MCF 10A (cell line): ENCODE data around the gene PLEKHJ1. TPM values are rescaled to one million over a fixed set of nuclear protein-coding genes. Genes with fewer than 3 reads are reported as not detected.

Source experiments
- BruUV-seq: library from RNA; stranded (reverse); fragments of 400-500 nt; replicated peaks from 2 replicates; lab custom pipeline; 2021; lab: Mats Ljungman, UMichigan
- CTCF ChIA-PET: fragments of 300-600 bp; sonication (Branson Sonifier 250); formaldehyde crosslinking; extraction: SDS; loops from one replicate; lab custom pipeline; 2021; ENCODE audit warnings: antibody characterized with exemption, inconsistent platforms; lab: Yijun Ruan, JAX
- POLR2A ChIA-PET: fragments of 300-600, 350-650 bp; sonication (Branson Sonifier 250); formaldehyde crosslinking; extraction: SDS; loops from one replicate; lab custom pipeline; 2020; ENCODE audit warnings: antibody characterized with exemption, inconsistent platforms; lab: Yijun Ruan, JAX
- DNase-seq: peaks from one replicate; pipeline ENCODE4 v3.0.0-alpha.2; 2018; ENCODE audit not compliant: unreplicated experiment
- H3K27ac Mint-ChIP-seq: one replicate; pipeline ENCODE4 v1.8.0; 2022; ENCODE audit warnings: mild to moderate bottlenecking, low read depth, mixed read lengths; ENCODE audit not compliant: unreplicated experiment
- H3K27me3 Mint-ChIP-seq: one replicate; pipeline ENCODE4 v1.8.0; 2022; ENCODE audit warnings: mixed read lengths; ENCODE audit not compliant: insufficient read depth, unreplicated experiment
- H3K36me3 Mint-ChIP-seq: one replicate; pipeline ENCODE4 v1.8.0; 2022; ENCODE audit warnings: mild to moderate bottlenecking, moderate library complexity, mixed read lengths; ENCODE audit not compliant: insufficient read depth, unreplicated experiment
- H3K4me1 Mint-ChIP-seq: one replicate; pipeline ENCODE4 v1.8.0; 2022; ENCODE audit warnings: mixed read lengths; ENCODE audit not compliant: insufficient read depth, unreplicated experiment
- H3K4me3 Mint-ChIP-seq: one replicate; pipeline ENCODE4 v1.8.0; 2022; ENCODE audit warnings: mild to moderate bottlenecking, moderate library complexity, mixed read lengths; ENCODE audit not compliant: unreplicated experiment
- H3K9me3 Mint-ChIP-seq: one replicate; pipeline ENCODE4 v1.8.0; 2022; ENCODE audit warnings: mixed read lengths; ENCODE audit not compliant: unreplicated experiment
- intact Hi-C: fragments of 100-400 bp; cut with micrococcal nuclease; formaldehyde crosslinking; loops from 2 replicates; pipeline ENCODE4 v1.14.1; 2022
- total RNA-seq: library from RNA; stranded (reverse); gene quantifications from 2 replicates; pipeline ENCODE4 v1.2.3, GENCODE V29; 2022
- TF ChIP-seq, protein P1 (sequence below): fragments of 200-600 bp; IDR thresholded peaks from one replicate; pipeline ENCODE4 v1.8.0; 2022; ENCODE audit warnings: antibody characterized with exemption, mild to moderate bottlenecking; ENCODE audit not compliant: unreplicated experiment

Gene PLEKHJ1
- total RNA-seq, 1 experiment from 2014 or later, result 54.1 TPM

DNA sequence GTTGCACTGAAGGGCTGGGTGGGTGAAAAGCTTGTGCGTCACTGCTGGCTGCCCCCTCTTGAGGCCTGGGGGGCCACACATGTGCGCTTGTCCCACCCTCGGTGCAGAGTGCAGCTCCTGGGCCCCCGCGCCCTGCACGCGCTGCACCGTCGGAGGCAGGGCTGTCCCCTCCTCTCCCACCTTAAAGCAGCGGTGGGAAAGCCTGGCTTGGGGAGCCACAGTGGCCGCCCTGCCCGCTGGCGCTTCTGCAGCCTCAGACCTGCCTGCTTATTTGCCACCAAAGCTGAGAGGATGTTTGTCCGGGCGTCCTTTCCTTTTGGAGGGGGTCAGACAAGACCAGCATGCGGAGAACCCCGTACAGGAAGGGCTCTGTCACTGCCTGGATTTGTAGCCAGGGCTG lies 26.7 kb downstream of the PLEKHJ1 start:
- Mint-ChIP-seq H3K36me3 (peaks cover 53% of the 10 kb centered on the region), H3K4me3 (no peak overlapping the region), H3K27ac (no peak overlapping the region), H3K4me1 (peaks cover 6% of the 10 kb centered on the region), H3K27me3 (no peaks in the 10 kb centered on the region), H3K9me3 (no peaks in the 10 kb centered on the region)
- ChIA-PET POLR2A (no interaction called here), CTCF (interaction anchor here (0.5 kb wide), 1 partner anchor 97 kb away, joined by 3 read pairs; no protein-coding TSS in a partner anchor)
- BruUV-seq, result no TSS peak
- TF ChIP-seq, protein P1, sequence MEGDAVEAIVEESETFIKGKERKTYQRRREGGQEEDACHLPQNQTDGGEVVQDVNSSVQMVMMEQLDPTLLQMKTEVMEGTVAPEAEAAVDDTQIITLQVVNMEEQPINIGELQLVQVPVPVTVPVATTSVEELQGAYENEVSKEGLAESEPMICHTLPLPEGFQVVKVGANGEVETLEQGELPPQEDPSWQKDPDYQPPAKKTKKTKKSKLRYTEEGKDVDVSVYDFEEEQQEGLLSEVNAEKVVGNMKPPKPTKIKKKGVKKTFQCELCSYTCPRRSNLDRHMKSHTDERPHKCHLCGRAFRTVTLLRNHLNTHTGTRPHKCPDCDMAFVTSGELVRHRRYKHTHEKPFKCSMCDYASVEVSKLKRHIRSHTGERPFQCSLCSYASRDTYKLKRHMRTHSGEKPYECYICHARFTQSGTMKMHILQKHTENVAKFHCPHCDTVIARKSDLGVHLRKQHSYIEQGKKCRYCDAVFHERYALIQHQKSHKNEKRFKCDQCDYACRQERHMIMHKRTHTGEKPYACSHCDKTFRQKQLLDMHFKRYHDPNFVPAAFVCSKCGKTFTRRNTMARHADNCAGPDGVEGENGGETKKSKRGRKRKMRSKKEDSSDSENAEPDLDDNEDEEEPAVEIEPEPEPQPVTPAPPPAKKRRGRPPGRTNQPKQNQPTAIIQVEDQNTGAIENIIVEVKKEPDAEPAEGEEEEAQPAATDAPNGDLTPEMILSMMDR, result no peak
- intact Hi-C loops, result no loop called here
- DNase-seq, result no peak

DNA sequence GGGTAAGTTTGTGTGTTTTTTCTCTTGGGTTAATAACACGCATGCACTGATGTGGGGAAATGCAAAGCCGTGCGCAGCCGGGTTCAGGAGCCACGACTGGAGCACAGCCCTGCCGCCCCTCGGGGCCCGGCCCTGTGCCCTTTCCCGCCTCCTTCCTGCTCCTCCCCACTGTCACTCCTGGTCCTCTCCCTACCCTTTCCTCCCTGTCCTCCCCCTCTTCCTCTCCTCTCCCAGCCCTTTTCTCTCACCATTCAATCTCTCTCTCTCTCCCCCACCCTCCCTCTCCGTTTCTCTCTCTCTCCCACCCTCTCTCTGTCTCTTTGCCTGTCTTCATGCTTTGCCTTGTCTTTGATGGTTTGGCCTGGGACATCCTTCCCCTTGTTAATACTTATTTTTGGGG lies 27.2 kb downstream of the PLEKHJ1 start:
- POLR2A ChIA-PET, result no interaction called here
- Mint-ChIP-seq H3K4me3 (no peak overlapping the region), H3K36me3 (peaks cover 57% of the 10 kb centered on the region), H3K4me1 (peaks cover 6% of the 10 kb centered on the region), H3K27me3 (no peaks in the 10 kb centered on the region), H3K9me3 (no peaks in the 10 kb centered on the region), H3K27ac (no peak overlapping the region)
- DNase-seq, result no peak
- intact Hi-C loops, result no loop called here
- CTCF ChIA-PET, result no interaction called here
- BruUV-seq, result no TSS peak
- TF ChIP-seq, protein P1, result no peak

DNA sequence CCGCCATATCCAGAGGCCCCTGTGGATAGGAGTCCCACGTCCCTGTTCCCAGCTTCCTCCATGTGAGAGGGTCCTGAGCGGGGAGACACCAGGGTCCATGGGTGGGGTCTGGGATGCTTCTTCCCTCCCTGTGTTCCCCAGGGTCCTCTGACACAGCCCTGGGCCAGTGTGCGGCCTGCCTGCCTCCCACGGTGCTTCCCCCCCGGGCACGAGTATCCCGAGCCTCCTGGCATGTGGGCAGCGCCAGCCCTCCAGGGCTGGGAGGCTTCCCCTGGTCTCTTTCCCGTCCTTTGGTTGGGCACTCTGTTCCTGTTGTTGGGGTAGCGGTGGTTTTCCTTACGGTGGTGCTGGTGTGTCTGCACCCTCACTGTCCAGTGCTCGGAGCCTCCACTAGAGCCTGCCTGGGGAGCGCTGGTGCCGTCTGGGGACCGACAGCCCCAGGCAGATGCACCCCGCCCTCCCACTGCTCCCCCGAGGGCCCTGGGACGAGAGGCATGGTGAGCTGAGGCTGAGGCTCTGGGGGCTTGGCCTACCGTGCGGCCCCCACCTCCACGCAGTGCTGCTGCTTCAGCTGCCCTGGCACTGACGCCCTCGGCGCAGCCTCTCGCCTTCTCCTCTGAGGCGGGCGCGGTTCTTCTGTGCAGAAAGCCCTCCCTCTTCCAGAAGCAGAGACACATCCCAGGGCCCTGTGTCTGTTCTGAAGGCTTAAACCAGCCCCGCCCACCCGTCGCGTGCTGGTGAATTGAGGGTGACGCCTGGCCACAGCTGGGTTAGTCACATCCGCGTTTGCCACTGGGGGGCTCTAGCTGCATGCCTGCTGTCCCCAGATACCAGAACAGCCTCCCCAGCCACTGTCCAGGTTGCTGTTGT lies 27.9 kb downstream of the PLEKHJ1 start:
- Mint-ChIP-seq H3K27ac (no peak overlapping the region), H3K4me3 (no peak overlapping the region), H3K36me3 (peaks cover 64% of the 10 kb centered on the region), H3K9me3 (no peaks in the 10 kb centered on the region), H3K27me3 (no peaks in the 10 kb centered on the region), H3K4me1 (peaks cover 1% of the 10 kb centered on the region)
- ChIA-PET CTCF (interaction anchor here (0.5 kb wide), 1 partner anchor 52 kb away, joined by 3 read pairs; no protein-coding TSS in a partner anchor), POLR2A (no interaction called here)
- TF ChIP-seq, protein P1, result no peak
- DNase-seq, result no peak
- no TSS peak for BruUV-seq
- intact Hi-C loops, result no loop called here

DNA sequence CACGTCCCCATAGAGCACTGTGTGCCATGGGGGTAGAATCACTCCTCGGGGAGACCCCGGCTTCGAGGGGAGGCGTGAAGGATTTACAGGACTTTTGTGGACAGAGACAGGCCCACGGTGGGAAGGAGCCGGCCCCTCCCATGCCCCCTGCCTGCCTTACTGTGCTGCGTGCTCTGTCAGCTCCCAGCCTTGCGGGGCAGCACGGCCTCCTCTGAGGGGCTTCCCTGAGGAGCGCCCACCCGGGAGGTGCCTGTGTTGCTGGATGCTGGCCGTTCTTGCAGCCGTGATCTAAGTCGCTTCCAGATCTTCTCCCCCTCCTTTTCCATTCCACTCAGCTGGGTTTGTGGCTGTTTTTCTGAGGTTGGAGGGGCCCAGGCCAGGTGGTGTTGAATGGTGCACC lies 29.1 kb downstream of the PLEKHJ1 start:
- intact Hi-C loops, result no loop called here
- no peak for DNase-seq
- peaks cover 67% of the 10 kb centered on the region for H3K36me3 Mint-ChIP-seq
- ChIA-PET CTCF (no interaction called here), POLR2A (interaction anchor here (0.6 kb wide), 1 partner anchor 11 kb away, joined by 4 read pairs; no protein-coding TSS in a partner anchor)
- H3K9me3 Mint-ChIP-seq, result no peaks in the 10 kb centered on the region
- TF ChIP-seq, protein P1, result no peak
- H3K4me3 Mint-ChIP-seq, result no peak overlapping the region
- no peak overlapping the region for H3K27ac Mint-ChIP-seq
- no TSS peak for BruUV-seq
- no peaks in the 10 kb centered on the region for H3K27me3 Mint-ChIP-seq
- no peaks in the 10 kb centered on the region for H3K4me1 Mint-ChIP-seq
